HG02623 (cell line): ENCODE measurements around the gene MRS2.

Source experiments
- ATAC-seq: cut with Tn5 transposase; IDR thresholded peaks from one replicate; pipeline ENCODE4 v1.9.1; 2021; ENCODE audit warnings: moderate library complexity; ENCODE audit not compliant: unreplicated experiment

MRS2 gene

GRCh38 chr6:24460966-24461365 lies 58.2 kb downstream of the MRS2 start:
- ATAC-seq, result no peak

- ATAC-seq, result no peak
These were observed 61.7 kb downstream of the MRS2 start for GRCh38 chr6:24464253-24465038.

- no peak for ATAC-seq
These were observed 67.1 kb downstream of the MRS2 start for GRCh38 chr6:24469811-24470210.

- no peak for ATAC-seq
These were observed 69.4 kb downstream of the MRS2 start for GRCh38 chr6:24472181-24472580.
